Suprapubic skin (tissue), 4 donors: ENCODE results near the gene ZNF418.

Source experiments
- CTCF ChIP-seq, 2 donors: fragments of 200-600 bp in 1 of 2; fragments of 450-650 bp in 1 of 2; sonication (generic) in 1 of 2; IDR thresholded peaks; one replicate each; pipeline ENCODE4 v1.5.1; 2016 to 2019; ENCODE audit warnings: antibody characterized with exemption in 2 of 2, mild to moderate bottlenecking in 1 of 2, moderate library complexity in 1 of 2
- EP300 ChIP-seq: sonication (generic); formaldehyde crosslinking; IDR thresholded peaks from one replicate; pipeline ENCODE4 v1.6.1; 2017; ENCODE audit warnings: antibody characterized with exemption
- POLR2AphosphoS5 ChIP-seq, 3 donors: sonication (generic); formaldehyde crosslinking; IDR thresholded peaks; one replicate each; pipeline ENCODE4 v1.6.1; 2017; ENCODE audit warnings: antibody characterized with exemption in 3 of 3

GRCh38 chr19:57914531-57914930 is 20.7 kb downstream of the ZNF418 start:
- TF ChIP-seq EP300 (no peak), CTCF (IDR thresholded peaks at IDR 0.05) (no peak), POLR2AphosphoS5 (IDR thresholded peaks at IDR 0.05) (no peak)
